NCI-H345 (cell line): ENCODE data around the gene WIPI1.

ENCODE experiments used
- DNase-seq: peaks from one replicate; lab custom pipeline; 2025; lab: John Stamatoyannopoulos, UW

WIPI1 gene

DNA sequence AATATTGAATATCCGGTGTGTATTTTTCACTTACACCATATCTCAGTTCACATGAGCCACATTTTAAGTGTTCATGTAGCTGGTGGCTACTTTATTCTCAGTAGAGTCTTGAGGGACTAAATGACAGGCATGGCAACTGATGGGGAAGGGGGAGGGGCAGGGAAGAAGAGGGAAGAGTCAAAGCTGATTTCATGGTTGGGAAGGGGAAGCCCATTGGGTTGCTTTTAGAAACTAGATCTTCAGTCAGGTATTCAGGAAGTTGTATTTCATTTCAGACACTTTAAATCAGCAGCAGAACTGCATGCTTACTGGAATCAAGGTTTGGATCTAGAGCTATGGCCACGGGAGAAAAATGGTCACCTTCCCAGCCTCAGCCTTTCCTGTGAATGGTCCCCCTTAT, 2.9 kb upstream of the WIPI1 start:
- DNase-seq, result no peak

DNA sequence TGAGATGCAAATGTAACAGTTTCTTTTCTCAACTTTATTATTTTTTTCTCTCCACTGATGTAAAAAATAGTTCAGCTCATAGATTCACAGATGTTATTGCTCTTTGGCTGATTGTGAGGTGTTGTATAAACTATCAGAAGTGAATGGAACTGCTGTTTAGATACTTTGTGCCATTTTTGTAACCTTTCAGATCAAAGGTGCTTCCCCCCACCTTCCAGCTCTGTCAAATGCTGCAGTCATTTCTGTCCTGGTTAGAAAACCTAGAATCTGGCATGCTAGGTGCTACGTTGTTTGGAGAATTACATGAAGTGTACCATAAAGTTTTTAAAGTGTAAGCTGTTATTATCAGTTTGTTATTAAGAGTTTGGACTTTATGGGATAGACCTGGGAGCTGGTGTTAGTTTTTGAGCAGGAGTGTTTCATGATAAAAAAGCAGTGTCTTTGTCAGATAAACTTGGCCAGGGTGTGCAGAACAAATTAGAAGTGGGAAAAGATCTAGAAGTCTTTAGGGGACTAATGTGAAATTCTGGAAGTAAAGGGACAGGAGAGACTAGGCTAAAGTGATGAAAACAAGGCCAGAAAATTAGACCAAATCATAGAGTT, 1.8 kb upstream of the WIPI1 start:
- DNase-seq, result no peak

DNA sequence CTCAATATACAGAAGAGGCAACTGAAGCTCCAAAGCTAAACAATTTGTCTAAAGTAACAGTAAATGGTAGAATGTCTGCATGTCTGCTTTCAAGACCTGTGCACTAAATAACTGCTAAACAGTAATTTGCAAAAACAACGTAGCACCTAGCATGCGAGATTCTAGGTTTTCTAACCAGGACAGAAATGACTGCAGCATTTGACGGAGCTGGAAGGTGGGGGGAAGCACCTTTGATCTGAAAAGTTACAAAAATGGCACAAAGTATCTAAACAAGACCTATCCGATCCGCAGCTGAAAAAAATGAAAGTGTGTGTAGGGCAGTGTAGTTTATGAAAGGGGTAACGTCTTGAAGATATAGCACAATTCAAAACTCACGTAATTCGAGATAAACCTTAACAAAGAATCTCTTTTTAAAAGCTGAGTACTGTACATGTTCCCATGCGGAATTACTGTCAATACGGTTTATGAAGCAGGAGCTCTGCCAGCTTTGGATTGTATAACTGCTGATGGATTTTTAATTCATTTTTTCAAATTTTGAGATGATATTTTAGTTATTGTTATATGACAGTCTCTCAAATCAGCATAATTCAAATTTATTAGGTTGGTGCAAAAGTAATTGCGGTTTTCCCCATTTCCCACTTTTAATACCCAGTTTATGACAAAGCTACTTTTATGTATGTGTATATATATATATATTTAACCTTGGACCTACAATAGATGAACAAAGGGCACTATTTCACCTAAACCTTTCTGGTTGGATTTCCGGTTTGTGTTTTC, 1.2 kb upstream of the WIPI1 start:
- DNase-seq, result no peak

DNA sequence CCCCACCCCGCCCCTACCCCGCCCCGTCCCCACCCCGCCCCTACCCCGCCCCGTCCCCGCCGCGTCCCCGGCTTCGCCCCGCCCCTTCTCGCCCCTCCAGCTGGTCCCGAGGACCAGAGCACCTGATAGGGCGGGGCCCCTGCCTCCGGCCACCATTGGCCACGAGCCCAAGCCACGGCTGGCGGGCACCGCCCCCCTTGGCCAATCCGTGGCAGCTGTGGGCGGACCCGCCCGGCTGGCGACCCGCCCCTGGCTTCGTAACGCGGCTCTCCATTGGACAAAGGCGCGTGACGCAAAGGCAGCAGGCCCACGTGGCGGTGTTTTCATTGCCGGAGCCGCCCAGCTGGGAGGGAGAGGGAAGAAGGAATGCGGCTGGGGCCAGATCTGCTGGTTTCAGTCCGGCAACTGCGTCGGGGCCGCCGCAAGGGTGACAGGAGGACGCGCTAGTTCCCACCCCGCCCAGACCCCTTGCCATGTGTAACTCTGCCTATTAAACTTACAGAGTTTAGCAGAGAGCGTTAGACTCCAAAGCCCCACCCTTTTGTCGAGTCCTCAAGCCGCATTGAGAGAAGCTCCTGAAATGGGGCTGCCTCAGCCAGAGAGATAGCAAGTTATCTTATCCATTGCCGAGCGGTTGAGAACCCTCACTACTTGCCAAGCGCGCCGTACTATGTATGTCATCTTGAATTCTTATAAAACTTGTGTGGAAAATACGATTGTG, 403 bp upstream of the WIPI1 start:
- DNase-seq, result peak; percentile 98

DNA sequence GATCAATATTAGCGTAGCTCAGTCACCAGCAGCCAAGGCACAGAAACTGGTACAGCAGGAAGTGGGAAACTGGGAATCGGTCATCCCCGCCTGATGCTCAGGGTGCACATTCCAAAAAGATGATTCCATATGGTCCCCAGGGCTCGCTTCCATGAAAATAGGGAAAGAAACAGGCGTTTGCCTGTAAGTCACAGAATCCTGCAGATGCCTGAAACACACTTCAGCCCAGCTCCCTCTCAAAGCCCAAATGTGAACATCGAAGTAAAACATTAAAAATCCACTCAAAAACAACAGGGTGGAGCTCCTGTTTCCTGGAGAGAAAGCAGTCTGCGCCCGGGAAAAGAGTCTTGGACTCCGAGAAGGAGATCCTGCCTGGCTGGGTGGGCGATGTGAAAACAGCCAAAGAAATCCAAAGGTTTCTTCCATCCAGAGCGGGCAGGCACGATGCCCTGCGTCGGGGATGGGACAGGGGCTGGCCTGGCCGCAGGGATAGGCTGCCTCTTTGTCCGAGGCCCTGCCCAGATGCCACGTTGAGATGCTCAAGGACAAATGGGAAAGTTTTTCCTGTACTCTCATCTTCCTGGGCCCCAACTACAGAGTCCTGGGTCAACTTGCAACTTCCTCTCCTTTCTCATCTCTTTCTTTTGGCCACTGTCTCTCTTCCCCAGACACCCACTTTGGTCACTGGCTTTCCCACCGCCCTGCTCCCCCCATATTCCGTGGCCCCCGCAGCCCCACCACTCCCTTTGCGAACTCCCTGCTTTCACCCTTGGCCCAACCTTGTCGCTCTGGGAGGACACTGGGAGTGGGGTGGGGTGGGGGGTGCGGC, 743 bp downstream of the WIPI1 start:
- peak; percentile 20 for DNase-seq

GRCh38 chr17:68455901-68456338, 1.4 kb downstream of the WIPI1 start:
- no peak for DNase-seq

DNA sequence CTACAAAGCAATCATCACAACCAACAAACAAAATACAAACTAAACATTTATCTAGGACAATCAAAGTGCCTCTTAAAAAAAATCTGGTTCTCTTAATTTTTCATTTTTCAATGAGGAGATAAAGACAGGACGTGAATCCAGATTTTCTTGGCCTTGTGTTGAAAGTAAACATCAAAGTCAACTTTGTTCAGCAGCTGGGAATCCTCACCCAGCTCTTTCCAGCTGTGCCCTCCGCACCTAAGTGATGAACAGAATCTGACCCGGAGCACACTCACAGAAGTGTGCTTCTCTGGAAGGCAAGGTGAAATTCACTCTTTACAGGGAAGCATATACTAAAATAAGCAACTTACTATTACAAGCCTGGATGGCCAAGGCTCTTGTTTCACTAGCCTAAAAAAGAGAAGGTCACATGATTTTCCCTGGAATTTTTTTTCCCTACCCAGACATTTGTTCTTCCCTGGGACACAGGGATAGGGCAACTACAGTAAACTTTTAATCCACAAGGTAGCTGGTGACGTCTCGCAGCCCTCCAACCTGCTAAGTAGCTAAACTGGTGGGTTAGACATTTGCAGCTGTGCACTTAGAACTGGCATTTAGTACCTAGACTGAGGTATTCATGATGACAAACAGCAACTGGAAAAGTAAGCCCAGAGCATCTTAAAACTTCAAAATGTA, 3.2 kb downstream of the WIPI1 start:
- DNase-seq, result no peak

DNA sequence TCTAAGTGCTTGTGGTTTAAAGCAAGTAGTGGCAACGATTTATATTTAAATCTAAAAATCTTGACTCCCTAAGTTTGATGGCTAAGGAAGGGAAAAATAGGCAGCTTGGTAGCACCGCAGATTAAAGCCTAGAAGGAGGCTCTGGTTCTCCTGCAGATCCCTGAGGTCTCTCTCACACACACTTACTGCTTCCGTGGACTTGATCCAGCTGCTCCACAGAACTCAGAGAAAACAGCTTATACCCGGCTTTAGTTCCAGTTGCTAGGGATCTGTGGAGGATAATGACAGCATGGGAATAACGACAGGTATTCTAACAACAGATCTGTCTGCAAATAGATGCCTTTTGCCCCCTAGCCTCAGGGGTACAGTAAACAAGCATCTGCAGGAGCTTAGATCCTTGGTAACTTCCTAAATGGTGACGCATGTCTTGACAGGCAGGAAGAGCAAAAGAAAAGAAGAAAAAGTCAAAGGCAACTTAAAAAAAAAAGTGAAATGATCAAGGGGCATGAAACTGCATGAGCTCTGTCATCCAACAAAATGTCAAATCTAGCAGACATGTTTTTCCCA, 4.5 kb downstream of the WIPI1 start:
- no peak for DNase-seq

DNA sequence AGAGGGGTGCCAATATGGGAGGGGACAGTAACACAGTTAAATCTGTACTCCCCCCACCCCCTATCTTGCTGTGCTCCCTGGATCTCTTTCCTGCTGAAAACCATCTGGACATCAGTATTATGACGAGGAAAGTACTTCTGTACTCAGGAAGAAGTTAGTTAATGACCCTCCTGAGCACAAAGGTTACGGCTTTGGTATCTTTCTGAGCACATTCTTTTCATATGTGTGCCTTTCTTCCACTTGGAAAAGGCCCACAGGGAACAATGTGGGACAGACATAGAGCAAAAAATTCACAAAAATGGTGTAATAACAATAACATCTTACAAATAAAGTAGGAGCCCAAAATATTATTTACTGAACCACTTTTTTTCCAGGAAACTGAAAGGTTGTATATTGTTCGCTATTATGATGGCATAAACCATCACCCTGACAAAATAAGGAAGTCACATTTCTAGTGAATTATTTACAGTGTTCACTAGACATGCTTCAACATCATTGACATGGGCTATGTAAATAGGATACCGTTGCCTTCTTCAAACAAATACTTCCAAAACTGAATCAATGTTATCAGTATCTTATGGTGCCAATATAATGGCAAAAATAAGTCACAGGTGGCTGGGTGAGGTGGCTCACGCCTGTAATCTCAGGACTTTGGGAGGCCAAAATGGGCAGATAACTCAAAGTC, 5.5 kb downstream of the WIPI1 start:
- no peak for DNase-seq

DNA sequence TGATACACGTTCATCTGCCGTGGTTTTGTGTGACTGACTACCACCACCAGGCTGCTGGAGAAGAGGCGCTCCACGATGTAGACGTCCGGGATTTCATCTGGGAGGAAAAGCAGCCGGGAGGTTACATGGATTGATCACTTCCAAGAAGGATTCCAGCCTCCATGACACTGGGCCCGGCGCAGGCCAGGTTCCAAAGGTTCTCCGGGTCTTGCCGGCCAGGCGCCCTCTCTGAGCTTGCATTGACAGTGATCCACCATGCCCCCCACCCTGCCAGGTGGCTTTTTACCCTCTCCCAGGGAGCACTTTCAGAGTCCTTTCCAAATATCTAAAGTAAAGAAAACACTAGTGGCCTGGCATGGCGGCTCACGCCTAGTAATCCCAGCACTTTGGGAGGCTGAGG, 6.5 kb downstream of the WIPI1 start:
- DNase-seq, result no peak

GRCh38 chr17:68450391-68450790, 6.9 kb downstream of the WIPI1 start:
- no peak for DNase-seq

DNA sequence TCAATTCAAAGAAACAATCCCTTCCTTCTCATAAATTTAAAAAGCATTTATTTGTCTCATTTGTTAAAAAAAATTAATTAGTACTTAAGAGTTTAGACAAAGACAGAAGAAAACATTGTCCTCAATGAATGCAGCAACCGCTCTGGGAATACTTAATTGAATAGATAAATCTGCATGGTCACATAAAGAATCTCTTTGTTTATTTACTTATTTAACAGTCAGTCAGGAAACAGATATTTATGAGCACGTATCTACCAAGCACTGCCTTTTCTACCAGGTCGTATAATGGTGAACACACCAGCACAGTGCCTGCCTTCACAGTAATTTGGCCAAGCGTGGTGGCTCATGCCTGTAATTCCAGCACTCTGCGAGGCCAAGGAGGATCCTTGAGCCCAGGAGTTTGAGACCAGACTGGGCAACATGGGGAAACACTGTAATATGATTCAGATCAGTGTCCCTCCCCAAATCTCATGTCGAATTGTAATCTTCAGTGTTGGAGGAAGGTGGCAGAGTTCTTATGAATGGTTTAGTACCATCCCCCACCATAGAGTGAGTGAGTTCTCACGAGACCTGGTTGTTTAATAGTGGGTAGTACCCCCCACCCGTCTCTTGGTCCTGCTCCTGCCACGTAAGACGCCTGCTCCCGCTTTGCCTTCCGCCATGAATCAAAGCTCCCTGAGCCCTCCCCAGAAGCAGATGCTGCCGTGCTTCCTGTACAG, 8.1 kb downstream of the WIPI1 start:
- DNase-seq, result no peak

DNA sequence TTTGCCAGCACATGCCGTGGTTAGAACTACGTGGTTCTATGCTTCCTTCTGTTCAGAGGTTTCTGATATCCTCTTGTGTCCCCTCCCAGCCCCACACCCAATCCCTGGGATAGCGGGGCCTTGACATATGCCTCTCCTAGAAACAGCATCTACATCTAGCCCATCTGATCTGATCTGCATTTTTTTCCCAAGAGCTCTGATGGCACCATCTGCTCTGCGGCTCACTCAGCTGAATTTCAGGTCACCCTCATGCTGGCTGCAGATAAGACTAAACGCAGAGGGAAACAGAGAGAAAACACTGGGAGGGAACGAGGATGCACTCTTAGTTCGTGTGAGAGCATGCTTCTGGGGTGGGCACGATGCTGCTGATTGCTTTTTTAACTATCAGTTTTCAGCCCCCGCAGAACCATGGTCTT, 10.7 kb downstream of the WIPI1 start:
- no peak for DNase-seq

- DNase-seq, result no peak
Measured at GRCh38 chr17:68445671-68446070, 11.6 kb downstream of the WIPI1 start.

DNA sequence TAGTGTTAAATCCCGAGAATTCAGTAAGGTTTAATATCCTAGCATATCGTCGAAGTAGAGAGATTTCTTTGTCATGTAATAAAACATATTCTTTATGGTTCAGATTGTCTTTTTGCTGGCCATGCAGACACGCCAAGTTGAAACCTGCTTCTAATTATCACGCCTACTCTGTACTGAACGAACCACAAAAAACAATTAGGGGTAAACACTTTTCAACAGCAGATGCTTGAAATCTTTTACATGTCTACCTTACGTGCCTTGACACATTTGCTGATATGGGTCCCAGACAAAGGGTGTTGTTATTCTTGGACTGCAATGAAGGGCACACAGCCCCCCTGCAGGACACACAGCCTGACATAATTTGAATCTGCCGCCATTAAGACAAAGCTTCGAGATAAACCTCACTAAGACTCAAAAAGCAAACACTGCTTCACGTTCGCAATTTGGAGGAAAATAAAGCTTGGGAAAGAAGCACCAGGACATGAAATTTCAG, 13.3 kb downstream of the WIPI1 start:
- DNase-seq, result no peak

DNA sequence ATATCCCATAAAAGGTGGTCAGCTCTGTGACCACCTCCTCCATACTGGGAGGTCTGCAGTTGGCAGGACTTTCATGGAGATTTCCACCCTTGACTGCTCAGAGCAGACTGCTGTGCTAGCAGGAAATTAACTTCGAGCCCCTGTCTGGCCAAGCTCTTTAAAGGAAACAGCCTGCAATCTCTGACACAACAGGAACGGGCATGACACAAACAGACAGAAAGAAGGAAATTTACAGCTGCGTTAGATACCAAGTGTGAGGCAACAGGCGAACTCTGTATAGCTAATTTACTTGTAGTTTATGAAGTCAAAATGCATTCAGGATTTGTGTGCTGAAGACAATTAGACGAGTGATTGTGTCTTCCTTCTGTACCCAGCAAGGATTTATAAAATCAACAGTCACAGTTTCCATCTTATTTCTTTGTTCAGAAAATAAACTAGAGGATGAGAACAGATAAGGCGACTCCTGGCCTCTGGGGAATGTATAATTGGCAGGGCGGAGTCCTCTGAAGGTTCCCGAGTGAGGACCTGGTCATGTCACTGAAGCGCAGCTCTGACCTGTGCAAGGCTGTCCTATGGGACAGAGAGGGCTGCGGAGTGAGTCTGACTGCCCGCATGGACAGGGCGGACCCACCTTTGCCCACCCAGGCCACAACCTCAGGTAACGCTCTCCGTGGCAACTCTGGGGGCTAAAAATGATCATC, 16.1 kb downstream of the WIPI1 start:
- DNase-seq, result no peak

- no peak for DNase-seq
Measured at GRCh38 chr17:68440526-68440925, 16.8 kb downstream of the WIPI1 start.

- DNase-seq, result no peak
Measured at GRCh38 chr17:68439656-68440290, 17.5 kb downstream of the WIPI1 start.
